GM20431 (cell line): ENCODE measurements around the gene EIF4E3.

ENCODE experiments used
- in situ Hi-C: fragments of 300-500 bp; cut with MseI, MboI; formaldehyde crosslinking; loops from one replicate; pipeline ENCODE4 v1.15.0; 2020; ENCODE audit warnings: low sequenced_read_pairs; ENCODE audit not compliant: unreplicated experiment

EIF4E3 gene

GRCh38 chr3:71725271-71725991, at the start of gene EIF4E3:
EIF4E3 (minus strand) TSS chr3:71725402; CDS start chr3:71725367, 35 bp downstream.
- in situ Hi-C loops: loop anchor here (10.0 to 25.0 kb wide), 2 partner anchors 59 to 1112 kb away; partner anchors contain the start of genes PROK2 and SHQ1

- in situ Hi-C loops: no loop called here
Measured at GRCh38 chr3:71771884-71772283, 46.7 kb upstream of the EIF4E3 start.

- in situ Hi-C loops: no loop called here
Measured at GRCh38 chr3:71771126-71771525, 45.9 kb upstream of the EIF4E3 start.

- in situ Hi-C loops: no loop called here
Measured at GRCh38 chr3:71763426-71763825, 38.2 kb upstream of the EIF4E3 start.

GRCh38 chr3:71760140-71760539, 34.9 kb upstream of the EIF4E3 start:
- in situ Hi-C loops: no loop called here

- in situ Hi-C loops: no loop called here
Measured at GRCh38 chr3:71759401-71759800, 34.2 kb upstream of the EIF4E3 start.

GRCh38 chr3:71758091-71758490, 32.9 kb upstream of the EIF4E3 start:
- in situ Hi-C loops: no loop called here

- in situ Hi-C loops: no loop called here
Measured at GRCh38 chr3:71754610-71755253, 29.5 kb upstream of the EIF4E3 start.

GRCh38 chr3:71753701-71754609, 28.8 kb upstream of the EIF4E3 start, which contains the start of gene GPR27:
GPR27 (plus strand) TSS chr3:71753855; CDS start chr3:71754050, 195 bp downstream.
- in situ Hi-C loops: no loop called here

GRCh38 chr3:71752831-71753700, 27.9 kb upstream of the EIF4E3 start:
- in situ Hi-C loops: no loop called here

- in situ Hi-C loops: no loop called here
Measured at GRCh38 chr3:71751602-71752001, 26.4 kb upstream of the EIF4E3 start.

- in situ Hi-C loops: loop anchor here (25.0 kb wide), 1 partner anchor 1093 kb away; the partner anchor contains the start of gene SHQ1
Measured at GRCh38 chr3:71744738-71745137, 19.5 kb upstream of the EIF4E3 start.

GRCh38 chr3:71742621-71743020, 17.4 kb upstream of the EIF4E3 start:
- in situ Hi-C loops: loop anchor here (25.0 kb wide), 1 partner anchor 1095 kb away; the partner anchor contains the start of gene SHQ1

- in situ Hi-C loops: loop anchor here (25.0 kb wide), 1 partner anchor 1102 kb away; the partner anchor contains the start of gene SHQ1
Measured at GRCh38 chr3:71734881-71735280, 9.7 kb upstream of the EIF4E3 start.

GRCh38 chr3:71733319-71733718, 8.1 kb upstream of the EIF4E3 start:
- in situ Hi-C loops: loop anchor here (25.0 kb wide), 1 partner anchor 1104 kb away; the partner anchor contains the start of gene SHQ1

GRCh38 chr3:71732637-71733036, 7.4 kb upstream of the EIF4E3 start:
- in situ Hi-C loops: loop anchor here (25.0 kb wide), 1 partner anchor 1105 kb away; the partner anchor contains the start of gene SHQ1

- in situ Hi-C loops: loop anchor here (10.0 to 25.0 kb wide), 2 partner anchors 56 to 1109 kb away; partner anchors contain the start of genes PROK2 and SHQ1
Measured at GRCh38 chr3:71728632-71729342, 3.6 kb upstream of the EIF4E3 start.

- in situ Hi-C loops: loop anchor here (10.0 to 25.0 kb wide), 2 partner anchors 59 to 1111 kb away; partner anchors contain the start of genes PROK2 and SHQ1
Measured at GRCh38 chr3:71726146-71726545, 944 bp upstream of the EIF4E3 start.
